GM12874 (cell line): ENCODE data around the gene DPP9.
A peak's percentile ranks its signal among the peaks of the same experiment; 100 is the strongest.

ENCODE experiments used
- TF ChIP-seq, protein P1 (sequence below): IDR thresholded peaks from 2 replicates; pipeline ENCODE4 v1.5.1; 2011; ENCODE audit warnings: low read depth, mild to moderate bottlenecking, control low read depth, low read length, moderate library complexity; ENCODE audit not compliant: insufficient read depth

The DPP9 gene

DNA sequence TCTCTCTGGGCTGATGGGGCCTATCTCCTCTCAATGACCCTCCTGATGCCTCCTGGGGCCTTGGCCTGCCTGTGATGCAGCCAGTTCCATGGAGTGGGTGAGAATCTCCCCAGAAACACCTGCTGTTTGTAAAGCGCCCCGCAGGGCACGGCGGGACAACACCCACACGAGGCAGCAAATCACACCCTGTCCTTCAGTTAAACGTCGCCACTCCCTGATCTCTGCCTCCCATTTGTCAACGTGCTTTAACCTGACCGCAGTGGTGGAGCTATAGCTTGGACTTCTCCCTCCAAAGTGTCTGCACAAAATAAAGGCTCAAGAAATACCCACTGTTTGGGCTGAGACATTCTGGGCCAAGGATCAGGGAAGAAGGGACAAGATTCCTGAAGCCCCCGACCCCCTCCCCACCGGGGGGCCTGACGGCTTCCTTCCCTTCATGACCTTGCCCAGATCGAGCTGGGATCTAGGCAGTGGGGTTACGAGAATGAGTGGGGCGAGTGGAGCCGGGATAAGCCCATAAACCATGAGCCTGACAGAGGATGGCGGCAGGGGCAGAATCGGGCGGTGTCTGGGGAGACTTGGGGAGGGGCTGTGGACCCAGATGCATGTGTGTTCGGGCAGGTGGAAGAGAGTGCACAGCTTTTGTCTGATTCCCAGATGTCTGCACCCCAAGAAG is 61.5 kb downstream of the DPP9 start:
- TF ChIP-seq, protein P1, sequence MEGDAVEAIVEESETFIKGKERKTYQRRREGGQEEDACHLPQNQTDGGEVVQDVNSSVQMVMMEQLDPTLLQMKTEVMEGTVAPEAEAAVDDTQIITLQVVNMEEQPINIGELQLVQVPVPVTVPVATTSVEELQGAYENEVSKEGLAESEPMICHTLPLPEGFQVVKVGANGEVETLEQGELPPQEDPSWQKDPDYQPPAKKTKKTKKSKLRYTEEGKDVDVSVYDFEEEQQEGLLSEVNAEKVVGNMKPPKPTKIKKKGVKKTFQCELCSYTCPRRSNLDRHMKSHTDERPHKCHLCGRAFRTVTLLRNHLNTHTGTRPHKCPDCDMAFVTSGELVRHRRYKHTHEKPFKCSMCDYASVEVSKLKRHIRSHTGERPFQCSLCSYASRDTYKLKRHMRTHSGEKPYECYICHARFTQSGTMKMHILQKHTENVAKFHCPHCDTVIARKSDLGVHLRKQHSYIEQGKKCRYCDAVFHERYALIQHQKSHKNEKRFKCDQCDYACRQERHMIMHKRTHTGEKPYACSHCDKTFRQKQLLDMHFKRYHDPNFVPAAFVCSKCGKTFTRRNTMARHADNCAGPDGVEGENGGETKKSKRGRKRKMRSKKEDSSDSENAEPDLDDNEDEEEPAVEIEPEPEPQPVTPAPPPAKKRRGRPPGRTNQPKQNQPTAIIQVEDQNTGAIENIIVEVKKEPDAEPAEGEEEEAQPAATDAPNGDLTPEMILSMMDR, result no peak

DNA sequence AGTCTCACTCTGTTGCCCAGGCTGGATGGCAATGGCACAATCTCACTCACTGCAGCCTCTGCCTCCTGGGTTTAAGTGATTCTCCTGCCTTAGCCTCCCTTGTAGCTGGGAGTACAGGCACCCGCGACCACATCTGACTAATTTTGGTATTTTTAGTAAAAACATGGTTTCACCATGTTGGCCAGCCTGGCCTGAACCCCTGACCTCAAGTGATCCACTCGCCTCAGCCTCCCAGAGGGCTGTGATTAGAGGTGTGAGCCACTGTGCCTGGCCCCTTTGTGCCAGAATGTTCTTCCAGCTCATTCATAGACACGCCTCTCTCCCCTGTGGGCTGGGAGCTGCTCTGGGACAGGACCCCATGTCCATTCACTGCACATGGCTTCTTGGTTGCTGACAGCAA is 62.6 kb downstream of the DPP9 start:
- TF ChIP-seq, protein P1, result no peak

DNA sequence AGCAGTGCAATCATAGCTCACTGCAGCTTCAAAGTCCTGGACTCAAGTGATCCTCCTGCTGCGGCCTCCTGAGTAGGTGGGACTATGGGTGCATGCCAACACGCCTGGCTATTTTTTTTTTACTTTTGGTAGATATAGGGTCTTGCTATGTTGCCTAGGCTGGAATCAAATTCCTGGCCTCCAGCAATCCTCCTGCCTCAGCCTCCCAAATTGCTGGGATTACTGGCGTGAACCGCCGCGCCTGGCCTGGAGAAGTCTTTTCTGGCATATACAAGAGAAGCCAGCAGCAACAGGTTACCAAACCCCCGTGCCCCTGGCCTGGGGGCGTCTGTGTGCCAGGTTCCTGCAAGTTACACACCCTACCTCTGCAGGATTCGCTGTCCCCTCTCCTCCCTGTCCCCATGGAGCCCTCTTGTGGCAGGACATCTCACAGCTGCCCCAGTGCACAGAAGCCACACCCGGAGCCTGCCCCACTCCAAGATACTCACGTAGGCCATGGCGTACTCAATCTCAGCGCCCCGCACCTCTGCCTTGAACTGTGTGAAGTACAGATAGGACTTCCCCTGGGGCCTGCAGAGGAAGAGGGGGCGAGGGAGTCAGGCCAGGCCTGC is 63.4 kb downstream of the DPP9 start:
- TF ChIP-seq, protein P1, result peak; percentile 38; the same call in 1 of the 2 replicates

DNA sequence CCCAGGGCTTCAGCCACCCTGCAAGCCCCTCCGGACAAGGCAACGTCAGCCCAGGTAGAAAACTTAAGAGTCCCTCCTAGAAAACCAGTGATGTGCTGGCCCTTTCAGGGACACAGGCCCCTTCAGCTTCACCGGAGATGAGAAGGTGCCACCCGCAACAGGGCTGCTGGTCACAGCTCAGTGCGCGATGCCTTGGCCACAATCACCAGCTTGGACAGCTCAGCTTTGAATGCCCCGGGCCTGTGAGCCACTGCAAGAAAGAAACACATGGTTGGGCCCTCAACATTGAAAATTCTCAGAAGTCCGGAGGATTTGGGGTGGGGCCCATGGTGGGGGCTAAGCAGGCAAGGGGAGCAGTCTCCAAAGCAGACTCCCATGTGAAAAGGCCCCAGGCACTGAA is 65.8 kb downstream of the DPP9 start:
- TF ChIP-seq, protein P1, result no peak

DNA sequence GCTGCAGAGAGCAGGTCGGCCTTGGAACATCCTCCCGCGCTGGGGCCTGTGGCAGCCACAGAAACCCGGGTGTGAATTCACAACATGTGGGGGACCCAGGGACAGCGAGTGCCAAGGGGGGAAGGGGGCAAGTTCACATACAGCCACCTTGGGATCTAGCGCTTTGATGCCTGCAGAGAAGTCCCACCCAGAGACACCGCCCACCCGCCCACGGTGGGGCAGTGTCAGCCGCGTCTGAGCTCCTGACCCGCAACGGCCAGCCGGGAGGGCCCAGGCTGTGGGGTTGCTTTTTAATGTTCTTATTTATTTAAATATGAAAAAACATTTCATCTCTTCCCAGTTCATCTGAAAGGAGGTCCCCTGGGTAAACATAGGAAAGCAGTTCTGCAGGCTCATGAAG is 66.4 kb downstream of the DPP9 start:
- TF ChIP-seq, protein P1, result no peak

DNA sequence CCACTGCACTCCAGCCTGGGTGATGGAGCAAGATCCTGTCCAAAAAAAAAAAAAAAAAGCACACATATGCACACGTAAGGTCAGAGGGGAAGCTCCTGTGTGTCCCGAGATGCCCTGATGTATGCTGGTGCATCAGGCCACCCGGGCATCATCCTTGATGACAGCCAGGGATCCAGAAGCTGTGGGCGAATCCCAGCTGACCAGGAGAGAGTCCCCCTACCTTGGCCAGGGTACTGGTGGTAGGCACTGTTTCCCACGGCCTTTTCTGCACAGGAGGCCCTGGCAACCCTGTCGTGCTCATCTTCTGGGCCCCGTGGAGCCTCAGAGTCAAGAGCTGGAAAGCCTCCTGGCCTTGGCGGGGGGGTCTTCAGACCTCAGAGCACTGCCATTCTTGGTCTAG is 67.5 kb downstream of the DPP9 start:
- TF ChIP-seq, protein P1, result no peak

DNA sequence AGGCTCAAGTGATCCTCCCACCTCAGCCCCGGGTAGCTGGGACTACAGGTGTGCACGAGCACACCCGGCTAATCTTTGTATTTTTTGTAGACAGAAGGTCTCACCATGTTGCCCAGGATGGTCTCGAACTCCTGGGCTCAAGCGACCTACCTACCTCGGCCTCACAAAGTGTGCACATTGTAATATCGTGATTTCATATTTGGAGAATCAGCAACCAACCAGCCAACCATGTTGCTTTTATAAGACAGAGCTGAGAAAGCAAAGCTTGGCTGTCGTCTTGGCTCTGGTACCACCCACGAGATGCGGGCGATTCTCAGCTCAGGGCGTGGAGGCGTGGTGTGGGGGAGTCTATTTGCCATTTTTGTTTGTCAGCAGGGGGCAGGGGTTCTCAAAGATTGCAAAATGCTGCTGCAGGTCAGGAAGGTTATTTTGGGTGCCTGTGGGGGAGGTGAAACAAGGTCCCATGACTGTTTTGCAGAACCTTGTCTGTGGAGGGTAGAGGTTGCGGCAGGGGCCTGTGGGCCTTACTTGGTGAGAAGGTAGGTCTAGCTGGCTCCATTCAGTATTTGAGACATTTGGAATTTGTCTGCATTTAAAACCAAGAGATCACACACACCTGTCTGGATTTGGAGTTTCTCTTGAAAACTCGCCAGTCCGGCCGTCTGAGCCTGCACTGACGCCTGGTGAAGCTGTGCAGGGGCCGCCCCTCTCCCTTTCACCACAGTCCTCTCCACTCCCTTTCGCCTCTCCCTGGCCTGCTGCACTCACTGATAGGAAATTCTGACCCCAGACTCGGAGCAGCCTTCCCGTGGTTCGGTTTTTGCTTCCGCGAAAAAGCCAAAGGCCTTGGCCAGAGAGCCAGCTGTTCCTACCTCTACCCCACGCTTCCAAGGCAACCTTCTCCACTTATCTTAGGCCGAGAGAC is 68.9 kb downstream of the DPP9 start:
- TF ChIP-seq, protein P1, result no peak
